Tibial nerve (tissue), 3 donors: Measurements from ENCODE around the gene REC114.

Experiments used
- CTCF ChIP-seq, 5 experiments: fragments of 200-600 bp in 3 of 5; fragments of 450-650 bp in 2 of 5; sonication (generic) in 3 of 5; IDR thresholded peaks; one replicate each; pipeline ENCODE4 v1.5.1; 2016 to 2019; ENCODE audit warnings: antibody characterized with exemption in 5 of 5, mild to moderate bottlenecking in 3 of 5, moderate library complexity in 2 of 5
- POLR2A ChIP-seq, 2 donors: fragments of 450-650 bp; IDR thresholded peaks; one replicate each; pipeline ENCODE4 v1.6.1; 2017; ENCODE audit warnings: antibody characterized with exemption in 2 of 2, mild to moderate bottlenecking in 2 of 2, moderate library complexity in 2 of 2

GRCh38 chr15:73515527-73515926 lies 72.6 kb downstream of the REC114 start:
- no peak for TF ChIP-seq POLR2A (IDR thresholded peaks at IDR 0.05)
- TF ChIP-seq CTCF (IDR thresholded peaks at IDR 0.05): no peak
